ENCODE results near the gene VPS26C.
"Not testable (repeated sequence)": the region's sequence is repeated elsewhere in the genome, so short reads cannot be mapped to it uniquely, and the experiment has no call there.

VPS26C gene

DNA sequence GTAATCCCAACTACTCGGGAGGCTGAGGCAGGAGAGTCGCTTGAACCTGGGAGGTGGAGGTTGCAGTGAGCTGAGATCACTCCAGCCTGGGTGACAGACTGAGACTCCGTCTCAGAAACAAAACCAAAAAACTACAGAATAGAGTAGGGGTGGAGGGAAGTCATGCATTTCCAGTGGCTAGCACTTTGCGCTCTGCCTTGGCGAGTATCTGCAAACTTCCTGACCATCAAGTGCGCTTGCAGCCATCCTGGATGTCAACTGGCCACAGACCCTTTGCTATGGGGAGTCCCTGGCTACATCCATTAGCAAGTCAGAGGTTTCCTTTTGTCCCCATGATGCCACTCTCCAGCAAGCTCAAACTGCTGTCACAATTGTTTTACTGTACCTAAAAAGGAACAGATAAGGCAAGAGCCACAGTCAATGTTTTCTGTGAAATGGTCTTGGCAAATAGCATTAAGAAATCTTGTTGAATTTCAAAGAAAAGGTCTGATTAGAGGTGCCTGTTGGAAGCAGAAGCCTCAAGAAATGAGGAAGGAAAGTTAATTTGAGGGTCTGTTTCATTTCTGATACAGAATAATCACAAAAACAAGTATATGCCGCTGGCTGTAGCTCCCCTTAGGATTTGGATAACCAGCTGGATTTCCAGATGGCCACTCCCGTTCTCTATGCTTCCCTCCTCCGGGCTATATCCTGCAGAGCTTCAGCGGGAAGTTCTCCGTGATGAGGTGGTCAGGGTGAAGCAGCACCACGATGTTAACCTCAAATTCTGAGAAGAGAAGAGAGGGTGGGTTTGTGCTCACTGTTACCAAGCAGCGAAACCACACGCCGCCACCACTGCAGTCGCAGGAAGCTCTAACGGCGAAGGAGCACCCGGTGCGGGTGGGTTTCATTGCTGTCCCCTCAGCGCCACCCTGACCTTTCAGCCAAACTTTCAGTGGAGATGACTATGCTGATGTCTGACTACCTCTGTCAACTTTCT lies 42.0 kb downstream of the VPS26C start:
- no peak overlapping the region for H3K4me3 ChIP-seq (ENCODE audit: low read depth, low read length)
- TF ChIP-seq, protein P1, sequence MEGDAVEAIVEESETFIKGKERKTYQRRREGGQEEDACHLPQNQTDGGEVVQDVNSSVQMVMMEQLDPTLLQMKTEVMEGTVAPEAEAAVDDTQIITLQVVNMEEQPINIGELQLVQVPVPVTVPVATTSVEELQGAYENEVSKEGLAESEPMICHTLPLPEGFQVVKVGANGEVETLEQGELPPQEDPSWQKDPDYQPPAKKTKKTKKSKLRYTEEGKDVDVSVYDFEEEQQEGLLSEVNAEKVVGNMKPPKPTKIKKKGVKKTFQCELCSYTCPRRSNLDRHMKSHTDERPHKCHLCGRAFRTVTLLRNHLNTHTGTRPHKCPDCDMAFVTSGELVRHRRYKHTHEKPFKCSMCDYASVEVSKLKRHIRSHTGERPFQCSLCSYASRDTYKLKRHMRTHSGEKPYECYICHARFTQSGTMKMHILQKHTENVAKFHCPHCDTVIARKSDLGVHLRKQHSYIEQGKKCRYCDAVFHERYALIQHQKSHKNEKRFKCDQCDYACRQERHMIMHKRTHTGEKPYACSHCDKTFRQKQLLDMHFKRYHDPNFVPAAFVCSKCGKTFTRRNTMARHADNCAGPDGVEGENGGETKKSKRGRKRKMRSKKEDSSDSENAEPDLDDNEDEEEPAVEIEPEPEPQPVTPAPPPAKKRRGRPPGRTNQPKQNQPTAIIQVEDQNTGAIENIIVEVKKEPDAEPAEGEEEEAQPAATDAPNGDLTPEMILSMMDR (IDR thresholded peaks at IDR 0.05; ENCODE audit: low read depth, low read length) = no peak
- in situ Hi-C loops (cut with HindIII; ENCODE audit: low sequenced_read_pairs) = no loop called here
- DNase-seq (ENCODE audit: low read depth, low spot score) = no peak

- H3K4me3 ChIP-seq (ENCODE audit: low read depth, low read length) = no peak overlapping the region
- TF ChIP-seq, protein P1 (IDR thresholded peaks at IDR 0.05; ENCODE audit: low read depth, low read length) = no peak
- no peak for DNase-seq (ENCODE audit: low read depth, low spot score)
- in situ Hi-C loops (cut with HindIII; ENCODE audit: low sequenced_read_pairs) = no loop called here
Measured at GRCh38 chr21:37223804-37224345, 43.3 kb downstream of the VPS26C start.

- in situ Hi-C loops (cut with HindIII; ENCODE audit: low sequenced_read_pairs); DNase-seq (ENCODE audit: low read depth, low spot score); H3K4me3 ChIP-seq (ENCODE audit: low read depth, low read length): not testable (repeated sequence)
Measured at GRCh38 chr21:37222248-37222647, 44.9 kb downstream of the VPS26C start.

GRCh38 chr21:37220981-37221664 lies 46.0 kb downstream of the VPS26C start:
- TF ChIP-seq, protein P1 (IDR thresholded peaks at IDR 0.05; ENCODE audit: low read depth, low read length) = peak; percentile 36
- peak; percentile 88 for DNase-seq (ENCODE audit: low read depth, low spot score)
- in situ Hi-C loops (cut with HindIII; ENCODE audit: low sequenced_read_pairs) = no loop called here
- H3K4me3 ChIP-seq (ENCODE audit: low read depth, low read length) = peak overlapping the region; percentile 61

DNA sequence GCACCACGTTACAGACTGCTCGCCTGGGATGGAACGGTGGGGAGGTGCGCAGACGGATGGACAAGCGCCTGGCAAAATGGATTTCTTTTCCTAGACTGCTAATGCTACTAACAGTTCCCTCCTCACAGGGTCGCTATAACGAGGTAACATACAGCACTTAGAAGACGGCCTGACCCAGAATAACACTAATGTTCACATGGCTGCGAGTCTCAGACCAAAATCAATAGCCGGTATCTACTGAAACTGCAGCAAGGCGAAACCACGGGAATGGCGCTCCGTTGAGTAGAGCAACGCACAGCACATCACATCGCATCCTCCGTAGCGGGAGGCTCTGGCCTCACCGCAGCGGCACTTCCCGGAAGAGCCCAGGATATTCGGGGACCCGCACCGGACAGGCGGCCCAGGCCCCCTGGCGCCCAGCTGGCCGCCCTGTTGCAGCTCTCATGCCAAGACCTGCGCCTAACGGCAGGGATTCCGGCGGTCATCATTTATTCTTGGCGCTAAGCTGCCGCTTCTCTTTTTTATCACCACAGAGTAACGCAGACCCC lies 46.6 kb downstream of the VPS26C start:
- TF ChIP-seq, protein P1 (IDR thresholded peaks at IDR 0.05; ENCODE audit: low read depth, low read length) = no peak
- peak overlapping the region; percentile 61 for H3K4me3 ChIP-seq (ENCODE audit: low read depth, low read length)
- in situ Hi-C loops (cut with HindIII; ENCODE audit: low sequenced_read_pairs) = no loop called here
- peak; percentile 55 for DNase-seq (ENCODE audit: low read depth, low spot score)

GRCh38 chr21:37219761-37220432 lies 47.2 kb downstream of the VPS26C start:
- DNase-seq (ENCODE audit: low read depth, low spot score) = no peak
- in situ Hi-C loops (cut with HindIII; ENCODE audit: low sequenced_read_pairs) = no loop called here
- peak overlapping the region; percentile 61 for H3K4me3 ChIP-seq (ENCODE audit: low read depth, low read length)
- TF ChIP-seq, protein P1 (IDR thresholded peaks at IDR 0.05; ENCODE audit: low read depth, low read length) = no peak
